CD4-positive, alpha-beta T cell treated with Interferon alpha-2 for 1 hour (primary cell): Measurements from ENCODE around the gene RTN4RL2.

Experiments
- DNase-seq, 2 donors: peaks; one replicate each; pipeline ENCODE4 v3.0.0-alpha.2; 2020 to 2022

RTN4RL2 gene

DNA sequence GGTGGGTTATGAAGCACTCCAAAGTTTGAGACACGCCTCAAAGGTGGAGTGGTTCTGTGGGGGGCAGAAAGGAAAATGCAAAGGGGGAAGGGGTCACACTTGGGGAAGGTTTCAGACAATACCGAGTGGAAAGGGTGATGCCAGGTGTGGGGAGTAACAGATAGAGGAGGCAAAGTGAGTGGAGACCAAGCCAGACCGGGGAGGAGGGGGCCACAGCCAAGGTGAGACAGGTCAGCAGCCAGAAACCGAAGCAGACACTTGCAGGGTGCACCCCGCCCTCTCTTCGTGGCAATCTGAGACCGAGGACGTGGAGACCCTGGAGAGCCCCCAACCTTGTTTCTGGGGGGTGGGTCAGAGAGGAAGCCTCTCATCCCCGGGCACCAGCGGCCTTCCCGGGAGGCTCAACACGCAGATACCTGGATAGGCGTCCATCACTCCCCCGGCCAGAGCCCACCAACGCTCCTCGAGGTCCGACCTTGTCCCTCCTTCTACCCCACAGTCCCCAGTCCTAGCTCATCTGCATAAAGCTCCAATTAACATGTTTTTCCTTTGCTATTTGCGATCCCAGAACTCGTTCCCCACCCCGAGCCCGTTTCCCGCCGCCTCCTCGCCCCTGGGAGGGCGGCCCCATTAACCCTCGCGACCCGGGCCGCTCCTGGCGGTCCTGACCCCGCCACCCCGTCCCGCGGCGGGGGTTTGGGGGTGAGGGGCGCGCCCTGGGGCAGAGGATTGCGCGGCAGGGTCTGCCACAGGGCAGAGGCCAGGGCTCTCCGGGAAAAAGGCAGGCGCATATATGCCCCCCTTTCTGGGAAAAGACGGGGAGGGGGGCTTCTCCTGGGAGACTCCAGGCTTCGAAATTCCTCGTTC, 21.8 kb downstream of the RTN4RL2 start:
- DNase-seq, result no peak

DNA sequence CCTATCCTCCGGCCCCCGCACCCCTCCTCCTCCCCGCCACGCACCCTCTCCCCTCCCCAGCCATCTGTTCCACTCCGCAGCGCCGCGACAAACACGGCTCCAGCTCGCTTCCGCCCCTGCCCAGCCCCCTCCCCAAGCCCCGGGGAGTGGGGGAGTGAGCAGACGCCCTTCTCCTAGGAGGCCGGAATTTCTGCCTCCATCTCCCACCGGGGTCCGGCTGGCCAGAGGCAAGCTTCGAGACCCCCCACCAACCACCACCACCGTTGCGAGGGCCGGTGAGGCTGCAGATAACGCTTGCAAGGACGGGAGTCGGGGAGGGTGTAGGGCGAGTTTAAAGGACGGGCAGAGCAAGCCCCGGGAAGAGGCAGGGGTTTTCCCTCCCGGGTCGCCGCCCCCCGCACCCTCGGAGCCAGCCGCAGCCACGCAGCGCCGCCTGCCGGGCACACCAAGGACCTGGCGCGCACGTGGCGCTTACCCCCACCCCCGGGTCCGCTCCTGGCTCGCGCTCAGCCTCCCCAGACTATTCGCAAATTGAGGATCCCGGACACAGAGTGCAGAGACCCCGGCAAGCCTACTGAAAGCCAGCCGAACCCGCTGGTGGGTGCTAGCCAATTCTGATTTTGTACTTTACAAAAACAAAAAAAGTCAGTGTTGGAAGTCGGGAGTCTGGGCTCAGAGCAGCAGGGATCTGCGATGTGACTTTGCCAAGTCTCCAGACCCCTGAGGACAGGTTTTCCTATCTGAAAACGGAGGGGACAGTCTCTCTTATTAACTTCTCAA, 22.6 kb downstream of the RTN4RL2 start:
- DNase-seq, result peak; percentile 57 to 64

DNA sequence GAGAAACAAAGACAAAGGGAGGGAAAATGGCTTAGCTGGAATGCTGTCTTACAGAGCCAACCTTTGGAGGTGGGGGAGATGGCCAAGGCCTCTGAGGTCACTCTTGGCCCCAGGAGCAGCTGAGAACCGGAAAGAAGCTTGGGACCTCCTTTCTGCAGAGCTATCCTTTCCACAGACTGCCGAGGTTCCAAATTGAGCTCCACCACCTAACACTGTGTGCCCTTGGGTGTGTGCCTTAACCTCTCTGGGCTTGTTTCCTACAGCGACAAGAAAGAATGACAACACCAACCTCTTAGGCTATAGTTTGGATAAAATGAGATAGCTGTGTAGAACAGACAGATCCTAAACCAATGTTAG, 23.2 kb downstream of the RTN4RL2 start:
- DNase-seq, result no peak

DNA sequence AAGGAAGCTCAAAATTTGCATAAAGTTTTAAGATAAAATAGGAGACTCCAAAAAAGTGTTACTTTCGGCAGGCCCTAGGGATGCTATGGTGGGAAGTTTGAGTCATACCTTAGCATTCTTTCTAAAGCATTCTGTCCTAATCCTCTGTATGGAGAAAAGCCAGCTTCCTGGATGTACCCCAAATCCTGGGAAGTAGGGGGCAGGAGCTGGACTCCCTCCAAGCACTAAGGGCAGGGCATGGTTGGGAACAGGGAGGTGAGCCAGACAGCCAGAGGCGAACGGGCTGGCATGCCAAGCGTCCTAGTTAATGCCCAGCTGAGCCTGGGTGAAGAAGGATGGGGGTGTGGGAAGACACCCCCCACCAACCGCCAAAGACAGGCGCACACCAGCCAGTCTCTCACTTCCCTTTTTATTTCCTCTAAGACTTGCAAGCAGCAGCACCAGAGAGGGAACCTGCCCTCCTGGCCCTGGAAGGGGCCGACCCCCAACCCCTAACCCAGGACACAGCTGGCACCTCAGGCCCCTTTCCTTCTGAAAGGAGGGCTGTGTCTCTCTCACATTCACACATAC, 23.9 kb downstream of the RTN4RL2 start:
- peak in 1 of 2 donors; percentile 49 for DNase-seq

DNA sequence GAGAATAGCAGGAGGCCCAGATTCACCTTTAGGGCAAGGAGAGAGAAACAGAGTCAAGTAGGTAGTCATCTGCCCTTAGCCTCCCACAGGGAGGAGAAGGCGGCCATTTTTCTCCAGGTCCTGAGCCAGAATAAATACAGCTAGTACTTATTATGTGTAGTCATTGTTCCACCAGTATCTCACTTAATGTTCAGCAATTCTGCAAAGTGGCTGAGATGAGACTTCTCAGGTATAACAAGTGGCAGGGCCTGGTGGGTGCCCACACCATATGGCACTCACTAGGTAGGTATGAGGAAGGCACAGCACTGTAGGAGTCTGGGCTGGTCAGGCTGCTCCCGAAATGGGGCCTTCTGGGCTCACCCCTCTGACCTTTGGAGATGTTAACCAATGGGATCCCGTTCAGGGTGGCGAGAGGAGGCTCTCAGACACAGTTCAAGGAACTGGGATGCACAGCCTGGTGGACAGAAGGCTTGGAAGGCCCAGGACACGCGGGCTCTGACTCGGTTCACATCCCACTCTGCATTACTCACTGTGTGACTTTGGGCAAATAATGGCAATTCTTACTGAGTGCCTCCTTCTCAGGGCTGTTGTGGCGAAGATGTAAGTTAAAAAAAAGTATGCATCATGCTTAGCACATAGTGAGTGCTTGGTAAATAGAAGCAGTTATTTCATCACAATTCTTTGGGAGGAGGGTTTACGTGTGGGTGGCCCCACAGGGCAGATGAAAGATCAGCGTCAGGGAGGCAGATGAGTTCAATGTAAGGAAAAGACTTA, 25.1 kb downstream of the RTN4RL2 start:
- DNase-seq, result no peak

DNA sequence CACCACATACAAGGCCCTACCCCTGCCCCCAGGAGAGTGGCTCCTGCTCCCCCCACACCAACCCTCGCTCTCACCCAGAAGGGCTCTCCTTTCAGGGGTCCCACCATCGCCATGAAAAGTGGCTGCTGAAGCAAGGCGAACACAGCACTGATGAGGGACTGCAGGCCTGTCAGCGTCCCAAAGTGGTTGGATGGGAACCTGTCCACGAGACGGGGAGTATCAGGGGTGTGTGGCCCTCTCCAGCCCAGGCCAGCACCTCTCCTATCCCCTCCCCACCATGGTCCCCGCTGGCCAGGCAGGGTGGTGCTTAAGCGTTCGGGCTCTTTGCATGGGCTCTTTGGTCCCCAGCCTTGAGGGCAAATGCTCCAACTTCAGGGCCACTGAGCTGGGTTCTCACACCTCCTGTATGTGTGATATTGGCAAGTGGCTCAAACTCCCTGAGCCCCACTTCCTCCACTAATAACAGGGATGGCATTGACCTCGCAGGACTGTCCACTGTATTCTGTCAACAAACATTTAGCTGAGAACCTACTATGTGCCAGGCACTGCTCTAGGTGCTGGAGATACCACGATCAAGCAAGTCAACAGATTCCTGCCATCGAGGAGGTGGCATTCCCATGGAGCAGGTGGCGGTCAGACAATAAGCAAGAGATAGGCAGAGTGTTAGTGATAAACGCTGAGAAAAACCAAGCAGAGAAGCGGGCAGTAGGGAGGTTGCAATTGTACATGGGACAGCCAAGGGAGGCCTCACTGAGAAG, 26.9 kb downstream of the RTN4RL2 start:
- DNase-seq, result no peak

DNA sequence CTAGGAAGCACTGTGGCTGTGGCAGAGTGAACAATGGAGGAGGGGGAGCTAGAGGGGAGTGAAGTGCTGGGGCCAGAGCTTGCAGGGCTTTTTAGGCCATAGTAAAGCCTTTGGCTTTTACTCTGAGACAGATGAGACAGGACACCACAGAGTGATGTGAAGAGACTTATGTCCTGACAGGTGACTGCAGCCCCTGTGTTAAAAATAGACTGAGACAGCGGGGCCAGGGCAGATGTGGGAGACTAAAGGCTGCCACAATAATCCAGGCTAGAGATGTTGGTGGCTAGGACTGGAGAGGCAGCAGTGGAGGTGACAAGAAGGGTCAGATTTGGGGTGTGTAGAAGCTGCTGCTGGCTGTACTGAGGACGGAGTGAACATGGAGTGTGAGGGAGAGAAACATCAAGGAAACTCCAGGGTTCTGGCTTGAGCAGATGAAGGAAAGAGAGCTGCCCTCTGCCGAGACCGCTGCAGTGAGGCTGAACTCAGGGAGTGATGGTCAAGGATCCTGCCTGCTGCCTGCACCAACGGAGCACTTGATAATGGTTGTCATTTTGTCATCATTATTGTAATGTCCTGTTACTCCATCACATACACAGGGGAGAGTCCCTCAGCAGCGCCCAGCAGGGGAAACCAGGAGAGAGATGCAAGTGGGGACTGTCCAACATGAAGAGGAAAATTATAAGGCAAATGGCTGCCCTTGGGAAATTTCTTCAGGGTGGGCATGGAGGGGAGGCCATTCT, 27.8 kb downstream of the RTN4RL2 start:
- DNase-seq, result no peak

DNA sequence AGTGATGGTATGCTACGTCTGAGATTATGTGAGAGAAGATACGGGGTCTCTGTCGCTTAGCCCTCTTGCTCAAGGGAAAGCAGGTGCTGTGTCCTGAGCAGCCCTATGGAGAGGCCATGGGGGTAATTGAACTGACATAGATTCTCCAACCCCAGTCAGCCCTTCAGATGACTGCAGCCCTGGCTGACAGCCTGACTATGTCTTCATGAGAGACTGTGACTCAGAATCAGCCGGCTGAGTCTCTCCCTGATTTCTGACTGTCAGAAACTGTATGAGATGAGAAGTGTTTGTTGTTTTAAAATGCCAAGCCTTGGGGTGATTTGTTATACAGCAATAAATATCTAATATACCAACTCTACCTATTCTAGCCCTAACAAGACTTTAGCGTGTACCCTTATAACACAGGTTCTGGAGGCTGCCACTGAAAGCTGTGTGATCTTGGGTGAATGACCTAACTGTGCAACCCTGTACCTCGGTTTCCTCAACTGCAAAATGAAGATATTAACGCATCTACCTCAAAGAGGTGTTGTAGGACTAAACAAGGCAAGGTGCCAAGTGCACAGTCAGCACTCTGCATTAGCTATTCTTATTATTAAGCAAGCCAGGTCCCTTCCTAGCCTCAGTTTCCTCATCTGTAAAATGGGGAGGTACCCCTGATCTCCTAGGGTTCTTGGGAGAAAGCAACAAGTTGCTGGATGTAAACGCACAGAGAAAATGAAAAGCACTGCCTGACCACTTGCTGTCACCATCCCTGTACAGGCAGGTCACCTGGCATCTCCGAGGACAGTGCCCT, 30.3 kb downstream of the RTN4RL2 start:
- no peak for DNase-seq

DNA sequence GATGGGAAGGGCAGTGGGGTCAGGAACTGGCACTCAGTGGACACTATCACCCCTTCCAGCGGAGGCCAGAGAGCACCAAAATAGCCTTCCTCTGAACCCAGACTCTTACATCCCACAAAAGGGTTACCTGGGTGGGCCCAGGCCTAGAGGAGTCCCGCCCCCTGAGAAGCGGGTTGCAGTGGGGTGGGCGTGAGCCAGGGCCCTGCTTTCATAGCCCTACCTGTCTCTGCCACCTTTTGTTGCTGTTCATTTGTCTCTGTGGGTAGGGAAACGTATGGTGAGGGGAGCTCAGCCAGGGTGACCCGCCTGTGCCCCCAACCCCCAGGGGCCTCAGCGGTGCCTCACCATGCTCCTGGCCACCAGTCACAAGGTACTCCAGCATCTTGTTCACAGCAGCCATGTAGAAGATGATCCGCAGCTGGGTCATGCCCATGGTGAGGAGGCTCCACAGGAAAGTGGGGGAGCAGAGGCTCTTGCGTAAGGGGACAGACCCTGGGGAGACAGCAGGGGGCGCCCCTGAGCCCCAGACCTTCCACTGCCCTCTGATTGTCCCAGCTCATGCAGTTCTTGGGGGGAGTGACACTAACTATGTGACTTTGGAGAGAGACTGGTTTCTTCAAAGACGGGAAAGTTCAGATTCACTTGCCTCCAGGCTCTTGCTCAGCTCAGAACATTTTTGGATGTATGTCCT, 31.2 kb downstream of the RTN4RL2 start:
- peak; percentile 50 to 60 for DNase-seq

DNA sequence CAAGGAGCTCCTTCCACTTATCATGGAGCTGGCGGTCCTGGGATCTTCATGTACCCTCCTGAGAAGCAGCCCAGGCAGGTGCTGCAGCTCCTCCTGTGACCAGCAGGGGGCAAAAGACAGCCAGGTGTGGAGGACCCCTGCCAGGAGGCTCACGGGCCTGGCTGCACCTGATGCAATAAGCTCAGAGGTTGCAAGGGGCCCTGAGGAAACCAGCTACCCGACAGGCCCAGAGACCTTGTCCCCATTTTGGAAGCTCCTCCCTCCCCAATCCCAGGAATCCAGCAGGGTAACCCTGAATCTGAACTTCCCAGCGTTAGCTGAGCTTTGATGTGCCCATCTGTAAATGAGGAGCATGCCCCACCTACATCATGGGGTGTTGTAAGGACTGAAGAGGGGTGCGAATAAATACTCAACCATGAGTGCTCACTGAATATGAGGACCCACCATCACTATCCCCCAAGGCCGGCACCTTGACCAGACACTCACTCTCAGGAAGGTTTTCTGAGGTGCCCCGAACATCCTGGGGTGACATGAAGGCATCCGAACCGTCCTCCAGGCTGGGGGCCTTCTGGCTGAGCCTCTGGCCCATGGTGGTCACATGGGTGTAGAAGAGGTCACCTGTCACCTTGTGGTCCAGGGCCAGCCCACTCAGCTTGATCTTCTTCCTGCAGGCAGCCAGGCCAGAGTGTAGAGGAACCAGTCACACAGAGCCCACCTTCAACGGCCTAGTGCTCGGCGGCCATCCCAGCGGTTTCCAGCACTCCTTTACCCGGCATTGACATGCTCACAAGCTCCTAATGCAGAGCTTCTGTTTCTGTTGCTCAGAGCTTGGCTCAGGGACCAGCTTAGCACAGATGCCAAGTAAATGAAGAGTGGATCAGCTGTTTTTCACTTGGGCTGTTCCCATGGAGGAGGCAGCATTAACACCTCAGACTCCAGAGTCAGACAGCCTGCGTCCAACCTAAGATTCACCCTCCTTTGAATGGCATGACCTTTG, 33.5 kb downstream of the RTN4RL2 start:
- peak; percentile 59 to 78 for DNase-seq

DNA sequence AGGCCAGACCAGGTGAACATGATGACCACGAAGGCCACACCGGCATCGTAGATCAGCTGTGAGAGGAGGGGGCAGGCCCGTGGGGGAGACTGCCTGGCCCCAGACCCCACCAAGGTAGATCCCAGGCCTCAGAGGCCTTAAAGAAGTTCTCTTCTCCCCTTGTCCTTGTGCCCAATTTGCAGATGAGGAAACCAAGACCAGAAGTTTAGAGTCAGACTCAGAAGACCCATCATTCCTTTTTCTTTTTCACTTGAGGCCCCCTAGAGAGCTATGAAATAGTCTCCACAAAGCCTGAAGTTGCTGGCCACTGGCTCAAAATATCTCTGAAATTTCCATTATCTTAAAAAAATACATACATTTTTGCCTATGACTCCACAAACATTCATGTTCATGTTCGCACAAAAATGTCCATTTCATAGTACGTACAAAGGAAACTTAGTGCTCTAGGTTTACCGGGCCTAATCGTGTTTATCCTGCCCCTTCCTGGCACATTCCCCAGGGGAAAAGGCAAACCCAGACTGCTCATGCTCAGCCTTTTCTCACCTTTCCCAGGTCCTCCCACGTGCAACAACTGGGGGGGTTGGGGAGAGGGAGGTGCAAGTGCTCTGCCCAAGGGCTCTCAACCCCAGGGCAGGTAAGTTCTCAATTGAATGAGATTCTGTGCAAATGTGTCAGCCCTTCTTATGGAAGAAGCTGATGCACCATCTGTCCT, 35.9 kb downstream of the RTN4RL2 start:
- DNase-seq, result no peak

DNA sequence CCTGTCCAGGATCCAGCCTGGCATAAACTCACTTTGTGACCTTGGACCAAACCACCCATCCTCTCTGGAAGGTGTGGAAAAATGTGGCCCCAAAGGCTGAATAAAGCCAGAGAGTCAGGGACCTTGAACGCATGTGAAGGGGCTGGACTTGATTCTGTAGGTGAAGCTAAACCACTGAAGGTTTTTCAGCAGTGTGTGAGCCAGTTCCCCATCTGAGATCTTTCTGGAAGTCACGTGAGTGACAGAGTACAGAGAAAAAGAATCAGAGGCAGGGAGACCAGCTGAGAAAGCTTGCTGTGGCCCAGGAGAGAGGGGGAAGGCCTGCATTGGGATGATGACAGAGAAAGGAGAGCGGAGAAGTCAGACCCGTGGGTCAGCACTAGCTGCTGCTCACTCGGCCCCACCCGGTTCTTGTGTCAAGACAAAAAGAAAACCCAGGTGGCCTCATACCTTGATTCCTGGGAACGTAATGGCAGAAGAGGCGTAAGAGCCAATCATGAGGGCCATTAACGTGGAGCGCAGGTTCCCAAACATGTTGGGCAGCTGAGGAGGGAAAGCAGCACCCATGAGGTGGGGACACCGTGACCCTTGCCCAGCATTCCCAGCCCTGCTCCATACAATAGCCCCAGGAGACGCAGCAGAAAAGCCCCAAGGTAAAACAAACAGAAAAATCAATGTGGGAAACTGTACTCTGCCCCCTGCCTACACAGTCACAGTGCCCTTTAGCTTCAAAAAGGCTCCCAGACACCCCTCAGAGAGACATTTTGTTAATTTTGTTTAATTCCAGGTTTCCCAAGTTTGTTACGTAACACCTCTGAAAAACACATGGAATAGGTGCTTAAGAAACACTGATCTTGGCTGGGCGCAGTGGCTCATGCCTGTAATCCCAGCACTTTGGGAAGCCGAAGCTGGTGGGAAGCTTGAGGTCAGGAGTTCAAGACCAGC, 37.2 kb downstream of the RTN4RL2 start:
- no peak for DNase-seq

DNA sequence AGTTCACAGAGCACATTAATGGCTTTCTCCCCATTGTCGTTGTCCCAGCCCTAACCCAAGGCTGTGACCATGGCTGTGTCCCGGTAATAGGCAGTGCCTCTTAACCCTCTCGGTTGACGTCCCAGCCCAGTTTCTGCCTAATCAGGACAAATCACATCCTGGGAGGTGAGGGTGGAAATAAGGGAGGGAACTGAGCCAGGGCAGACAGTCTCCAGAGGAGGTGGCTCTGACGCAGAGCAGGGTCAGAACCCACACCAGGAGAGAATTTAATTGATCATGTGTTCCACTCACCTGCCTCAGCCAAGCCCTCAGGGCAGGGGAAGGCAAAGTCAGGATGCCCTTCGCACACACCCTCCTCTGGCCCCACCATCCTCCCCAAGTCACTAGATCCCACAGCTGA, 38.2 kb downstream of the RTN4RL2 start:
- no peak for DNase-seq

DNA sequence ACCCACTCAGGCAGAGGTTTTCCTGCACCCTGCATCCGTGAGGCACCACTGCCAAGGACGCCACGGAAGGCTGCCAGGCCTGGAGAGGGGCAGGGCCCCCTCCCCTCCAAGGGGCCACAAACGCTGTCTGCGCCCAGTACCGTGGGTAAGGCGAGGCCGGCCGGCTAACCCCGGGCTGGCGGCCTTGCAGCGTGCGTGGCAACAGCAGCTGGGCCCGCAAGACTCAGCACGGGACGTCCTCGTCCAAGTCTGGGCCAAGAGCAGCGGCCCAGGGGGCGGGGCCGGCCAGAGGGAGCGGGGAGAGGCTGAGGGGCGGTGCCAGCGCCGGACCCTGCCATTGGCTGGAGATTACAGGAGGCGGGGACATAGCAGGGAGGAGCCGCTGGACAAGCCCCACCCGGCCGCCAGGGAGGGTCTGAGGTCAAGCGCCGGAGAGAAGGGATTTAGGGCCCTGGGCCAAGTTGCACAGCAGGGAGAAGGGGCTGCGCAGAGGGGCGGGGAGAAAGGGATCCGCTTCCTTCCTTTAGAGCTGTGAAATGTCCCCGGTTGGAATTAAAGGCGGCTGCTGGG, 39.2 kb downstream of the RTN4RL2 start:
- peak; percentile 39 to 74 for DNase-seq

DNA sequence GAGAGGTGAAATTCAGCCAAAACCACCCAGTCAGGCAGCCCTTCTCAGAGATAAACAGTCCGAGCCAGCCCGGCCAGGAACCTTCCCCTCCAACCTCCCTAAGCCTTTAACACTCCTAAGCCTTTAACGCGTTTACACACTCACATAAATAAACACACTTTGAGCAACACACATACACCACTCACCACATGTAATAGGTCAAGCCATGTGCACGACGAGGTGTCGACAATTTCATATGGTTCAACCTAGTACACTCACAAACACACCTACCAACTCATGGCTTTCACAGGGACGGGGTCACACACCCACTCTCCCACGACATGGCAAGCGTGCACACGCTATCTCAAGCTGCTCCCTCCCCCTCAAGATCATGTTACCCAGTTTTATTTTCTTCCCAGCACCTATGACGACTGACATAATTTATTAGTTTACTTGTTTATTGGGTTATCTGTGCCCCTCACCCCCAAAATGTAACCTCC, 39.7 kb downstream of the RTN4RL2 start:
- DNase-seq, result no peak

DNA sequence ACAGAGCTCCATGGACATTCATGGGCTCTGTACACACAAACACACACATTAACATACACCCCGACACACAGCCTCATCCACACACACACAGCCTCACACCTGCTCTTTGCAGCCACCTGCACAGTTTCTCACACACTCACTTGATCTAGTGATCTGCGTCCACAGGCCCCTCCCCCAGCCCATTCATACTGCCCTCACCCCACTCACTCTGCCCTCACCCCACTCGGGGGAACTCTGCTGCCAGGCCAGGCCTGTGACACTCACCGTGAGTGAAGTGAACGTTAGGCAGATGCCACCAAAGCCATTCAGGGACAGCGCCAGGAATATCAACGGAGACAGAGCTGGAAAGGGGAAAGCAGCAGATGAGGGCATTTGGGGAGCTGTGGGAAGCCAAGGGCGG, 40.2 kb downstream of the RTN4RL2 start:
- DNase-seq, result no peak
